Measurements from ENCODE around the gene REV1. TPM values are rescaled to one million over a fixed set of nuclear protein-coding genes. Genes with fewer than 3 reads are reported as not detected.

Gene REV1
- total RNA-seq, 2 donors from 2014 or later: 49.5 to 63.5 TPM

GRCh38 chr2:99448556-99448955 is 41.3 kb downstream of the REV1 start:
- Histone ChIP-seq H3K4me3 (no peak overlapping the region), H3K27me3 (replicated peaks; ENCODE audit: insufficient read depth) (no peaks in the 10 kb centered on the region), H3K27ac (no peak overlapping the region), H3K9me3 (no peaks in the 10 kb centered on the region), H3K4me1 (replicated peaks) (no peaks in the 10 kb centered on the region), H3K36me3 (no peaks in the 10 kb centered on the region)
- WGBS: 53% methylated on average over 2 of the region's 2 CpGs
- intact Hi-C loops (cut with DNase I): no loop called here
- no peak for DNase-seq (ENCODE audit: low spot score)
- no peak for TF ChIP-seq CTCF (IDR thresholded peaks at IDR 0.05)
- no peak for TF ChIP-seq POLR2AphosphoS5 (IDR thresholded peaks at IDR 0.05)
- TF ChIP-seq POLR2A (IDR thresholded peaks at IDR 0.05): no peak

GRCh38 chr2:99445065-99445464 is 44.8 kb downstream of the REV1 start:
- intact Hi-C loops (cut with DNase I): no loop called here
- TF ChIP-seq POLR2AphosphoS5 (IDR thresholded peaks at IDR 0.05): no peak
- no peak for TF ChIP-seq CTCF (IDR thresholded peaks at IDR 0.05)
- TF ChIP-seq POLR2A (IDR thresholded peaks at IDR 0.05): no peak
- 54% methylated on average over 4 of the region's 4 CpGs for WGBS
- no peaks in the 10 kb centered on the region for H3K27me3 ChIP-seq (replicated peaks; ENCODE audit: insufficient read depth)
- no peaks in the 10 kb centered on the region for H3K9me3 ChIP-seq
- no peaks in the 10 kb centered on the region for H3K36me3 ChIP-seq
- no peak for DNase-seq (ENCODE audit: low spot score)
- no peak overlapping the region for H3K27ac ChIP-seq
- H3K4me1 ChIP-seq (replicated peaks): no peaks in the 10 kb centered on the region
- H3K4me3 ChIP-seq: no peak overlapping the region

GRCh38 chr2:99444222-99444621 is 45.6 kb downstream of the REV1 start:
- TF ChIP-seq POLR2A (IDR thresholded peaks at IDR 0.05) (no peak), POLR2AphosphoS5 (IDR thresholded peaks at IDR 0.05) (no peak), CTCF (IDR thresholded peaks at IDR 0.05) (no peak)
- Histone ChIP-seq H3K4me1 (replicated peaks) (no peaks in the 10 kb centered on the region), H3K27ac (no peak overlapping the region), H3K27me3 (replicated peaks; ENCODE audit: insufficient read depth) (no peaks in the 10 kb centered on the region), H3K4me3 (no peak overlapping the region), H3K36me3 (no peaks in the 10 kb centered on the region), H3K9me3 (no peaks in the 10 kb centered on the region)
- WGBS: 78% methylated on average over 2 of the region's 2 CpGs
- intact Hi-C loops (cut with DNase I): loop anchor here (5.0 kb wide), 1 partner anchor 48 kb away; the partner anchor contains the start of gene REV1
- DNase-seq (ENCODE audit: low spot score): no peak

GRCh38 chr2:99442837-99443236 is 47.0 kb downstream of the REV1 start:
- H3K36me3 ChIP-seq: no peaks in the 10 kb centered on the region
- DNase-seq (ENCODE audit: low spot score): no peak
- H3K27ac ChIP-seq: no peak overlapping the region
- 44% methylated on average over 1 of the region's 1 CpG for WGBS
- H3K9me3 ChIP-seq: no peaks in the 10 kb centered on the region
- peak in 2 of 4 experiments; percentile 30 to 50 for TF ChIP-seq CTCF (IDR thresholded peaks at IDR 0.05)
- TF ChIP-seq POLR2A (IDR thresholded peaks at IDR 0.05): no peak
- no peaks in the 10 kb centered on the region for H3K27me3 ChIP-seq (replicated peaks; ENCODE audit: insufficient read depth)
- no peaks in the 10 kb centered on the region for H3K4me1 ChIP-seq (replicated peaks)
- intact Hi-C loops (cut with DNase I): loop anchor here (5.0 kb wide), 1 partner anchor 49 kb away; the partner anchor contains the start of gene REV1
- H3K4me3 ChIP-seq: no peak overlapping the region

- intact Hi-C loops (cut with DNase I): loop anchor here (5.0 kb wide), 1 partner anchor 52 kb away; the partner anchor contains the start of gene REV1
- H3K9me3 ChIP-seq: no peaks in the 10 kb centered on the region
- no peaks in the 10 kb centered on the region for H3K4me1 ChIP-seq (replicated peaks)
- WGBS: 72% methylated on average over 4 of the region's 4 CpGs
- H3K4me3 ChIP-seq: no peak overlapping the region
- no peak for DNase-seq (ENCODE audit: low spot score)
- no peak for TF ChIP-seq POLR2AphosphoS5 (IDR thresholded peaks at IDR 0.05)
- TF ChIP-seq POLR2A (IDR thresholded peaks at IDR 0.05): no peak
- TF ChIP-seq CTCF (IDR thresholded peaks at IDR 0.05): no peak
- no peak overlapping the region for H3K27ac ChIP-seq
- H3K27me3 ChIP-seq (replicated peaks; ENCODE audit: insufficient read depth): no peaks in the 10 kb centered on the region
- no peaks in the 10 kb centered on the region for H3K36me3 ChIP-seq
Measured at GRCh38 chr2:99439971-99440505, 49.8 kb downstream of the REV1 start.
